OCI-LY7 (cell line): ENCODE data around the gene GVQW3. TPM values are rescaled to one million over a fixed set of nuclear protein-coding genes. Genes with fewer than 3 reads are reported as not detected.

Source experiments
- BruUV-seq: library from RNA; stranded (reverse); fragments of 400-500 nt; replicated peaks from 2 replicates; lab custom pipeline; 2021; lab: Mats Ljungman, UMichigan
- CTCF ChIA-PET: fragments of 300-600 bp; sonication (Branson Sonifier 250); formaldehyde crosslinking; loops from one replicate; lab custom pipeline; 2022; ENCODE audit warnings: antibody characterized with exemption; ENCODE audit not compliant: unreplicated experiment; lab: Charles Lee
- POLR2A ChIA-PET: fragments of 300-600 bp; sonication (Branson Sonifier 250); formaldehyde crosslinking; loops from one replicate; lab custom pipeline; 2022; ENCODE audit warnings: antibody characterized with exemption; lab: Charles Lee
- DNase-seq: peaks from one replicate; pipeline ENCODE4 v3.0.0-alpha.2; 2015; ENCODE audit warnings: low spot score
- H2AFZ ChIP-seq: fragments of 200-600 bp; sonication (generic), shearing (Covaris generic); 2 replicates; pipeline ENCODE4 v1.6.1; 2014; ENCODE audit warnings: mild to moderate bottlenecking, antibody characterized with exemption, low read length, moderate library complexity
- H3K27ac ChIP-seq: fragments of 200-600 bp; sonication (generic); 2 replicates; pipeline ENCODE4 v1.5.1; 2014; ENCODE audit warnings: mixed run types, low read depth, mild to moderate bottlenecking, moderate library complexity, low read length, inconsistent platforms; ENCODE audit not compliant: poor library complexity, severe bottlenecking
- H3K36me3 ChIP-seq: fragments of 200-600 bp; sonication (generic); 2 replicates; pipeline ENCODE4 v1.6.1; 2014; ENCODE audit warnings: mild to moderate bottlenecking, antibody characterized with exemption, low read length, moderate library complexity, mixed read lengths; ENCODE audit not compliant: insufficient read depth
- H3K4me1 ChIP-seq: fragments of 200-600 bp; sonication (generic); 2 replicates; pipeline ENCODE4 v1.5.1; 2014; ENCODE audit warnings: mild to moderate bottlenecking, low read length; ENCODE audit not compliant: insufficient read depth, poor library complexity, severe bottlenecking
- H3K4me2 ChIP-seq: fragments of 200-600 bp; sonication (generic); 2 replicates; pipeline ENCODE4 v1.6.1; 2014; ENCODE audit warnings: mild to moderate bottlenecking, low read length
- H3K4me3 ChIP-seq: fragments of 200-600 bp; sonication (generic); 2 replicates; pipeline ENCODE4 v1.5.1; 2014; ENCODE audit warnings: mild to moderate bottlenecking, low read depth, low read length; ENCODE audit not compliant: poor library complexity, severe bottlenecking
- H3K79me2 ChIP-seq: fragments of 200-600 bp; sonication (generic); 2 replicates; pipeline ENCODE4 v1.6.1; 2016; ENCODE audit warnings: low read depth, mild to moderate bottlenecking, low read length, moderate library complexity, mixed read lengths; ENCODE audit not compliant: insufficient read depth
- H3K9me2 ChIP-seq: fragments of 200-600 bp; sonication (generic); 2 replicates; pipeline ENCODE4 v1.6.1; 2016; ENCODE audit warnings: mild to moderate bottlenecking, low read length, mixed read lengths; ENCODE audit not compliant: insufficient read depth
- H3K9me3 ChIP-seq: fragments of 200-600 bp; sonication (generic); 2 replicates; pipeline ENCODE4 v1.6.1; 2014; ENCODE audit warnings: mild to moderate bottlenecking, mixed run types, low read length, mixed read lengths
- H4K20me1 ChIP-seq: fragments of 200-600 bp; sonication (generic); 2 replicates; pipeline ENCODE4 v1.6.1; 2014; ENCODE audit warnings: mild to moderate bottlenecking, antibody characterized with exemption, low read length, moderate library complexity, mixed read lengths; ENCODE audit not compliant: insufficient read depth
- EZH2phosphoT487 ChIP-seq: fragments of 200-600 bp; sonication (generic); IDR thresholded peaks from 2 replicates; pipeline ENCODE4 v1.6.1; 2018; ENCODE audit warnings: low read depth, borderline replicate concordance, mild to moderate bottlenecking, mixed run types, antibody characterized with exemption, low read length, moderate library complexity, mixed read lengths
- intact Hi-C: fragments of 100-400 bp; cut with micrococcal nuclease; formaldehyde crosslinking; loops from one replicate; pipeline ENCODE4 v1.10.0; 2022; ENCODE audit not compliant: unreplicated experiment
- total RNA-seq, 2 experiments: library from RNA; depleted of rRNA in 1 of 2; stranded (reverse); fragments of >200 nt in 1 of 2; shearing (Covaris generic) in 1 of 2; gene quantifications; 2 replicates each; pipeline ENCODE4 v1.2.3, GENCODE V29; 2014 to 2022
- TF ChIP-seq, protein P1 (sequence below): fragments of 200-600 bp; sonication (generic); conservative IDR thresholded peaks from 2 replicates; pipeline ENCODE4 v1.5.1; 2014; ENCODE audit warnings: mild to moderate bottlenecking, antibody characterized with exemption, low read length, moderate library complexity, mixed read lengths

Gene GVQW3
- total RNA-seq, 2 experiments from 2014 or later, result 15.4 to 16.5 TPM

DNA sequence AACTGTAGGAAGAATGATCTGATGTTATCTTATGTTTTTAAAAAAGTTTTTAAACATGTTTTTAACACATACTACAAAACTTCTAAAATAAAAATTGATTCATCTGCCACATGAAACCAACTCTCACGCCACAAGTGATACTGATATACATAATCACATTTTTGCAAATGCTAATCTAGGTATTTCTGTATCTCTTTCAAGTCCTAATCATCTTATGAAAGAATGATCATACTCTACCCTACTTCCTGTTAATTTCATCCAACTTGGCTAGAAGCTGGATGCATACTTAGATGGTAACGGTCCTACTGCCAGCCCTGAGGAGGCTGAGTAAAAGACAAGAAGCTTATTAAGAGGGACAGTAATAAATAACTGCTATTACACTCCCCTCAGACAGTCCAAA is 19.3 kb upstream of the GVQW3 start:
- Histone ChIP-seq H3K4me2 (no peak overlapping the region), H3K9me2 (no peaks in the 10 kb centered on the region), H3K36me3 (peaks cover 81% of the 10 kb centered on the region), H4K20me1 (no peaks in the 10 kb centered on the region), H3K4me1 (peaks cover 12% of the 10 kb centered on the region), H2AFZ (no peak overlapping the region), H3K9me3 (no peaks in the 10 kb centered on the region), H3K4me3 (no peak overlapping the region), H3K79me2 (peaks cover 30% of the 10 kb centered on the region), H3K27ac (no peak overlapping the region)
- intact Hi-C loops, result no loop called here
- DNase-seq, result no peak
- no TSS peak for BruUV-seq
- TF ChIP-seq, protein P1, sequence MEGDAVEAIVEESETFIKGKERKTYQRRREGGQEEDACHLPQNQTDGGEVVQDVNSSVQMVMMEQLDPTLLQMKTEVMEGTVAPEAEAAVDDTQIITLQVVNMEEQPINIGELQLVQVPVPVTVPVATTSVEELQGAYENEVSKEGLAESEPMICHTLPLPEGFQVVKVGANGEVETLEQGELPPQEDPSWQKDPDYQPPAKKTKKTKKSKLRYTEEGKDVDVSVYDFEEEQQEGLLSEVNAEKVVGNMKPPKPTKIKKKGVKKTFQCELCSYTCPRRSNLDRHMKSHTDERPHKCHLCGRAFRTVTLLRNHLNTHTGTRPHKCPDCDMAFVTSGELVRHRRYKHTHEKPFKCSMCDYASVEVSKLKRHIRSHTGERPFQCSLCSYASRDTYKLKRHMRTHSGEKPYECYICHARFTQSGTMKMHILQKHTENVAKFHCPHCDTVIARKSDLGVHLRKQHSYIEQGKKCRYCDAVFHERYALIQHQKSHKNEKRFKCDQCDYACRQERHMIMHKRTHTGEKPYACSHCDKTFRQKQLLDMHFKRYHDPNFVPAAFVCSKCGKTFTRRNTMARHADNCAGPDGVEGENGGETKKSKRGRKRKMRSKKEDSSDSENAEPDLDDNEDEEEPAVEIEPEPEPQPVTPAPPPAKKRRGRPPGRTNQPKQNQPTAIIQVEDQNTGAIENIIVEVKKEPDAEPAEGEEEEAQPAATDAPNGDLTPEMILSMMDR, result no peak
- TF ChIP-seq EZH2phosphoT487, result no peak
- ChIA-PET CTCF (no interaction called here), POLR2A (interaction anchor here (1.0 kb wide), 1 partner anchor 13 kb away, joined by 4 read pairs; no protein-coding TSS in a partner anchor)

DNA sequence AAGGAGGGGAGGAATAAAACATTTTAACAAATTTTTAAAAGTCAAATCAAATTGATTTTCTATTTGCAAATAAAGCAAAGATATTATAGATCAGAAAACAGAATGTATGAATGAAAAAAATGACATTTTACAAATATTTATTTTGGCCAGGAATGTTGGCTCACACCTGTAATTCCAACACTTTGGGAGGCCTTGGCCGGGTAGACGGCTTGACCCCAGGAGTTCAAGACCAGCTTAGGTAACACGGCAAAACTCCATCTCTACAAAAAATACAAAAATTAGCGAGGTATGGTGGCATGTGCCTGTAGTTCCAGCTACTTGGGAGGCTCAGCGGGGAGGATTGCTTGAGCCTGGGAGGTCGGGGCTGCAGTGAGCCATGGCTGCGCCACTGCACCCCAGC is 18.4 kb upstream of the GVQW3 start:
- Histone ChIP-seq H3K4me3 (no peak overlapping the region), H4K20me1 (0 out of 2 replicates have a peak, but pooled peaks cover under 1% of the 10 kb centered on the region), H3K79me2 (peaks cover 39% of the 10 kb centered on the region), H3K36me3 (peaks cover 71% of the 10 kb centered on the region), H3K9me2 (no peaks in the 10 kb centered on the region), H3K4me2 (no peak overlapping the region), H3K9me3 (no peaks in the 10 kb centered on the region), H3K4me1 (peaks cover 13% of the 10 kb centered on the region), H2AFZ (no peak overlapping the region), H3K27ac (no peak overlapping the region)
- intact Hi-C loops, result no loop called here
- no peak for DNase-seq
- no peak for TF ChIP-seq EZH2phosphoT487
- TF ChIP-seq, protein P1, result no peak
- POLR2A ChIA-PET, result interaction anchor here (1.0 kb wide), 1 partner anchor 14 kb away, joined by 4 read pairs; no protein-coding TSS in a partner anchor
- no TSS peak for BruUV-seq
- CTCF ChIA-PET, result no interaction called here

DNA sequence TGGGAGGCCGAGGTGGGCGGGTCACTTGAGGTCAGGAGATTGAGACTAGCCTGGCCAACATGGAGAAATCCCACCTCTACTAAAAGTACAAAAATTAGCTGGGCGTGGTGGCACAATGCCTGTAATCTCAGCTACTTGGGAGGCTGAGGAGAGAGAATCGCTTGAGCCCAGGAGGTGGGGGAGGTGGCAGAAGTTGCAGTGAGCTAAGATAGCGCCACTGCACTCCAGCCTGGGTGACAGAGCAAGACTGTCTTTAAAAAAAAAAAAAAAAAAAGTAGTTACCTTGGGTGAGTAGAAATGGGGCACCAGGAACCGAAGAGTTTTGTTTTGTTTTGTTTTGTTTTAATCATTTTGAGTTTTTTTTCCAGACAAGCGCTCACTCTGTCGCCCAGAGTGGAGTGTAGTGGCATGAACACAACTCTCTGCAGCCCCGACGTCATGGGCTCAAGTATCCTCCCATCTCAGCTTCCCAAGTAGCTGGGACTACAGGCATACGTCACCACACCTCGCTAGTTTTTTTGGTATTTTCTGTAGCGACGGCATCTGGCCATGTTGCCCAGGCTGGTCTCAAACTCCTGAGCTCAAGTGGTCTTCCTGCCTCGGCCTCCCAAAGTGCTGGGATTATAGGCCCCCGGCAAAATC is 16.0 kb upstream of the GVQW3 start:
- Histone ChIP-seq H3K79me2 (peaks cover 63% of the 10 kb centered on the region), H2AFZ (no peak overlapping the region), H3K27ac (no peak overlapping the region), H3K9me3 (no peaks in the 10 kb centered on the region), H3K36me3 (peaks cover 47% of the 10 kb centered on the region), H3K9me2 (no peaks in the 10 kb centered on the region), H3K4me1 (peaks cover 13% of the 10 kb centered on the region), H3K4me2 (no peak overlapping the region), H4K20me1 (peaks cover 18% of the 10 kb centered on the region), H3K4me3 (no peak overlapping the region)
- TF ChIP-seq, protein P1, result no peak
- no peak for TF ChIP-seq EZH2phosphoT487
- DNase-seq, result no peak
- intact Hi-C loops, result no loop called here
- ChIA-PET POLR2A (interaction anchor here (0.9 to 2.1 kb wide), 4 partner anchors 9 to 128 kb away, joined by 3 to 8 read pairs (median 6); no protein-coding TSS in a partner anchor), CTCF (interaction anchor here (0.5 to 1.0 kb wide), 2 partner anchors 40 to 593 kb away, joined by 3 to 5 read pairs; no protein-coding TSS in a partner anchor)
- BruUV-seq, result no TSS peak
